PC-3 (cell line): Measurements from ENCODE around the gene CBARP. TPM values are rescaled to one million over a fixed set of nuclear protein-coding genes. Genes with fewer than 3 reads are reported as not detected.

Source experiments
- ATAC-seq: fragments of 200-7000 bp; cut with Tn5 transposase; 2 replicates; pipeline ENCODE4 v1.9.1; 2020; ENCODE audit warnings: mild to moderate bottlenecking, moderate library complexity
- BruUV-seq: library from RNA; stranded (reverse); fragments of 400-500 nt; replicated peaks from 2 replicates; lab custom pipeline; 2021; lab: Mats Ljungman, UMichigan
- CTCF ChIA-PET: fragments of 300-600 bp; sonication (Branson Sonifier 250); formaldehyde crosslinking; loops from one replicate; lab custom pipeline; 2022; ENCODE audit warnings: antibody characterized with exemption; lab: Charles Lee
- POLR2A ChIA-PET: fragments of 300-600 bp; sonication (Branson Sonifier 250); formaldehyde crosslinking; loops from one replicate; lab custom pipeline; 2022; ENCODE audit warnings: antibody characterized with exemption; ENCODE audit not compliant: unreplicated experiment; lab: Charles Lee
- DNase-seq: peaks from one replicate; pipeline ENCODE4 v3.0.0-alpha.2; 2015
- H2AFZ ChIP-seq: fragments of 300-600 bp; sonication (generic); 2 replicates; pipeline ENCODE4 v1.6.0; 2016; ENCODE audit warnings: antibody characterized with exemption, low read length
- H3F3A ChIP-seq: fragments of 300-600 bp; sonication (generic); one replicate; pipeline ENCODE4 v1.6.0; 2017; ENCODE audit warnings: antibody characterized with exemption, low read length, control low read depth, mild to moderate bottlenecking; ENCODE audit not compliant: unreplicated experiment
- H3K27ac ChIP-seq: fragments of 300-600 bp; sonication (generic); 2 replicates; pipeline ENCODE4 v1.5.1; 2016; ENCODE audit warnings: mild to moderate bottlenecking, low read length
- H3K27me3 ChIP-seq: fragments of 300-600 bp; sonication (generic); 2 replicates; pipeline ENCODE4 v1.6.1; 2016; ENCODE audit warnings: low read length, mixed read lengths
- H3K36me3 ChIP-seq: fragments of 300-600 bp; sonication (generic); 2 replicates; pipeline ENCODE4 v1.6.1; 2016; ENCODE audit warnings: low read depth, mixed run types, low read length, mixed read lengths
- H3K4me1 ChIP-seq: fragments of 300-600 bp; sonication (generic); 2 replicates; pipeline ENCODE4 v1.5.1; 2016; ENCODE audit warnings: low read length; ENCODE audit not compliant: insufficient read depth
- H3K4me2 ChIP-seq: fragments of 300-600 bp; sonication (generic); 2 replicates; pipeline ENCODE4 v1.6.0; 2016; ENCODE audit warnings: low read length
- H3K4me3 ChIP-seq: fragments of 300-600 bp; sonication (generic); 2 replicates; pipeline ENCODE4 v1.5.1; 2016; ENCODE audit warnings: mild to moderate bottlenecking, low read length, mixed read lengths
- H3K79me2 ChIP-seq: fragments of 300-600 bp; sonication (generic); 2 replicates; pipeline ENCODE4 v1.6.1; 2017; ENCODE audit warnings: low read length, mixed read lengths
- H3K9ac ChIP-seq: fragments of 300-600 bp; sonication (generic); 2 replicates; pipeline ENCODE4 v1.6.0; 2016; ENCODE audit warnings: mild to moderate bottlenecking, low read length
- H3K9me2 ChIP-seq: fragments of 300-600 bp; sonication (generic); replicated peaks from 2 replicates; pipeline ENCODE4 v1.6.1; 2016; ENCODE audit warnings: mixed run types, low read length, mixed read lengths
- H3K9me3 ChIP-seq: fragments of 300-600 bp; sonication (generic); 2 replicates; pipeline ENCODE4 v1.6.1; 2016; ENCODE audit warnings: low read length, mixed read lengths
- H4K20me1 ChIP-seq: fragments of 300-600 bp; sonication (generic); 2 replicates; pipeline ENCODE4 v1.6.1; 2016; ENCODE audit warnings: low read length, mixed read lengths
- CTCF ChIP-seq: fragments of 300-600 bp; sonication (generic); conservative IDR thresholded peaks from 2 replicates; pipeline ENCODE4 v1.5.1; 2017; ENCODE audit warnings: antibody characterized with exemption, low read depth, mild to moderate bottlenecking, low read length
- EZH2 ChIP-seq: fragments of 300-600 bp; sonication (generic); IDR thresholded peaks from one replicate; pipeline ENCODE4 v1.6.1; 2017; ENCODE audit warnings: antibody characterized with exemption, mild to moderate bottlenecking, low read length; ENCODE audit not compliant: unreplicated experiment
- EZH2phosphoT487 ChIP-seq: fragments of 300-600 bp; sonication (generic); IDR thresholded peaks from 2 replicates; pipeline ENCODE4 v1.6.1; 2018; ENCODE audit warnings: mild to moderate bottlenecking, antibody characterized with exemption, low read length, borderline replicate concordance
- intact Hi-C: fragments of 100-400 bp; cut with micrococcal nuclease; formaldehyde crosslinking; loops from 2 replicates; pipeline ENCODE4 v1.9.0; 2023
- total RNA-seq: library from RNA; depleted of rRNA; stranded (reverse); fragments of >200 nt; gene quantifications from 2 replicates; pipeline ENCODE4 v1.2.3, GENCODE V29; 2014

The CBARP gene
- total RNA-seq, 1 experiment from 2014 or later = 3.3 TPM

- no peaks in the 10 kb centered on the region for H3K27me3 ChIP-seq
- DNase-seq (no peak), ATAC-seq (no peak)
- H3K9me2 ChIP-seq = no peaks in the 10 kb centered on the region
- H3K27ac ChIP-seq = no peak overlapping the region
- no peaks in the 10 kb centered on the region for H3F3A ChIP-seq
- ChIA-PET CTCF (interaction anchor here (0.7 kb wide), 1 partner anchor 104 kb away, joined by 4 read pairs; no protein-coding TSS in a partner anchor), POLR2A (no interaction called here)
- H3K4me1 ChIP-seq = peaks cover 35% of the 10 kb centered on the region
- no TSS peak for BruUV-seq
- H4K20me1 ChIP-seq = no peaks in the 10 kb centered on the region
- no peak for TF ChIP-seq EZH2
- TF ChIP-seq CTCF = no peak
- no peak for TF ChIP-seq EZH2phosphoT487
- H3K79me2 ChIP-seq = peaks cover 48% of the 10 kb centered on the region
- peak overlapping the region; percentile 95; the same call in 1 of the 2 replicates for H3K4me2 ChIP-seq
- intact Hi-C loops = loop anchor here (10.0 kb wide), 1 partner anchor 78 kb away; a partner anchor contains a TSS
- peak overlapping the region; percentile 70; the same call in 1 of the 2 replicates for H3K4me3 ChIP-seq
- peaks cover 6% of the 10 kb centered on the region; the same call in 1 of the 2 replicates for H3K36me3 ChIP-seq
- no peak overlapping the region for H2AFZ ChIP-seq
- no peaks in the 10 kb centered on the region for H3K9me3 ChIP-seq
- no peak overlapping the region for H3K9ac ChIP-seq
Observed at GRCh38 chr19:1277061-1277460, 39.3 kb upstream of the CBARP start.

GRCh38 chr19:1276628-1277022 is 38.8 kb upstream of the CBARP start:
- ChIA-PET POLR2A (no interaction called here), CTCF (interaction anchor here (0.7 kb wide), 1 partner anchor 105 kb away, joined by 4 read pairs; no protein-coding TSS in a partner anchor)
- Histone ChIP-seq H4K20me1 (no peaks in the 10 kb centered on the region), H3K4me2 (peak overlapping the region; percentile 95), H2AFZ (no peak overlapping the region), H3K4me1 (peaks cover 40% of the 10 kb centered on the region), H3K79me2 (peaks cover 52% of the 10 kb centered on the region), H3K27me3 (no peaks in the 10 kb centered on the region), H3K27ac (peak overlapping the region; percentile 95), H3K9me2 (no peaks in the 10 kb centered on the region), H3K9ac (peak overlapping the region; percentile 92), H3K4me3 (peak overlapping the region; percentile 70), H3K36me3 (peaks cover 6% of the 10 kb centered on the region; the same call in 1 of the 2 replicates), H3F3A (no peaks in the 10 kb centered on the region), H3K9me3 (no peaks in the 10 kb centered on the region)
- no peak for TF ChIP-seq CTCF
- TF ChIP-seq EZH2phosphoT487 = no peak
- no peak for TF ChIP-seq EZH2
- ATAC-seq (no peak), DNase-seq (no peak)
- intact Hi-C loops = loop anchor here (10.0 kb wide), 1 partner anchor 78 kb away; a partner anchor contains a TSS
- no TSS peak for BruUV-seq

- Histone ChIP-seq H3K9me2 (no peaks in the 10 kb centered on the region), H3K4me1 (peaks cover 45% of the 10 kb centered on the region), H3K27me3 (no peaks in the 10 kb centered on the region), H3F3A (no peaks in the 10 kb centered on the region), H2AFZ (peak overlapping the region; percentile 57), H3K27ac (peak overlapping the region; percentile 95), H3K4me3 (peak overlapping the region; percentile 70), H3K36me3 (peaks cover 6% of the 10 kb centered on the region; the same call in 1 of the 2 replicates), H3K4me2 (peak overlapping the region; percentile 95), H3K9ac (peak overlapping the region; percentile 92), H4K20me1 (no peaks in the 10 kb centered on the region), H3K9me3 (no peaks in the 10 kb centered on the region), H3K79me2 (peaks cover 57% of the 10 kb centered on the region)
- TF ChIP-seq EZH2 (no peak), EZH2phosphoT487 (no peak), CTCF (no peak)
- ATAC-seq (no peak), DNase-seq (no peak)
- intact Hi-C loops = loop anchor here (10.0 kb wide), 1 partner anchor 79 kb away; a partner anchor contains a TSS
- BruUV-seq = TSS peak; percentile 28
- ChIA-PET POLR2A (no interaction called here), CTCF (no interaction called here)
Observed at GRCh38 chr19:1275976-1276627, 38.3 kb upstream of the CBARP start.
